GM18867 (cell line): ENCODE results near the gene ANKRD49.
A peak's percentile ranks its signal among the peaks of the same experiment; 100 is the strongest.

Experiments
- ATAC-seq: cut with Tn5 transposase; IDR thresholded peaks from one replicate; pipeline ENCODE4 v1.9.1; 2021; ENCODE audit warnings: mild to moderate bottlenecking, moderate library complexity; ENCODE audit not compliant: unreplicated experiment

Gene ANKRD49

GRCh38 chr11:94493281-94494125 is at the start of gene ANKRD49, which contains the start of gene MRE11:
TSS of gene ANKRD49 (plus strand) at chr11:94493984. CDS start at chr11:94496694, 2,710 bp downstream.
TSS of gene MRE11 (minus strand) at chr11:94493844. CDS start at chr11:94492801, 1,043 bp downstream.
- peak; percentile 100 for ATAC-seq

- no peak for ATAC-seq
Measured at GRCh38 chr11:94445641-94446040, 48.1 kb upstream of the ANKRD49 start.

DNA sequence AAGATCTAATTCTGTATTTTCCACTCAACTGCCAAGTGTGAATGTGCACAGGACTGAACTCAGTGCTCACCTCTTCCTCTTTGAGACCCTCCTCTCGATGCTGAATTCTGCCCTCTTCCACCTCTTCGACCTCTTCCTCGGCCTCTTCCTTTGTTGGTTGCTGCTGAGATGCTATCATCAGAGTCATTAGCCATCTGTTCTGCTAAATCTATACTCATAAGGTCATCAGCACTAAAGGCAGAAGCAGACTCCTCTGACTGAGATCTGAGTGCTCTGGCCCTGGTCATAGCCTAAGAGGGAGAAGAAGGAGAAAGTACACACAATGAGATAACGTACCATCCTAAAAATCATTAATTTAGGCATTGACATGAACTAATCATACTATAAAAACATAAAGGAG is 46.6 kb upstream of the ANKRD49 start:
- ATAC-seq: no peak

GRCh38 chr11:94449029-94449428 is 44.8 kb upstream of the ANKRD49 start:
- ATAC-seq: no peak

DNA sequence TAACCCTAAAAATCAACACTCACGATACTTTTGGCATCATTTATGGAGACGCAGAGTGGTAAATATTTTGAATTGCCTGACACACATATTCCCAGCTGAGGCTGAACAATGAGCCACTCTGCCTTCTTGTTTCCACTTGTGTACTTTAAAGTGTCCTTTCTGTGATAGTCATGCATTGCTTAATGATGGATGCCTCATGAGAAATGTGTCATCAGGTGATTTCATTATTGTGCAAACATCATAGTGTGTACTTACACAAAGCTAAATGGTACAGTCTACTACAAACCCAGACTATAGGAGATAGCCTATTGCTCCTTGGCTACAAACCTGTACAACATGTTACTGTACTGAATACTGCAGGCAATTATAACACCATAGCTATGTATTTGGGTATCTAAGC is 44.3 kb upstream of the ANKRD49 start:
- ATAC-seq: no peak

DNA sequence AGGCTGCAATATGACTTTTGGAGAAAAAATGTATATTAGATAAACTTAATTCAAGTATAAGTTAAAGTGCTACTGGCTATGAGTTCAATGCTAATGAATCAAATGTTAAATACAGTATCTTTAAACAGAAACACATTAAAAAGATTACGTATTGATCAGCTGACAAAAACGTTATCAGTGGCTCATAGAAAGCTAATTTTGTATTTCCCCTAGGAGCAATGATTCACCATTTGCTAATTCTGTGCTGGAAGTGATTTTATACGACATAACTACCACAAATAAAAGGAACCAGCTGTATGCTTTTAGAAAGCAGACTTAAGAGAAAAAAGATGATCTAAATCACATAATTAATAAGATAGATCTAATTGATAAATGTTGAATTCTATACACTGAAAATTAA is 43.7 kb upstream of the ANKRD49 start:
- no peak for ATAC-seq

- no peak for ATAC-seq
Measured at GRCh38 chr11:94452988-94453387, 40.8 kb upstream of the ANKRD49 start.

- no peak for ATAC-seq
Measured at GRCh38 chr11:94454301-94454700, 39.5 kb upstream of the ANKRD49 start.

DNA sequence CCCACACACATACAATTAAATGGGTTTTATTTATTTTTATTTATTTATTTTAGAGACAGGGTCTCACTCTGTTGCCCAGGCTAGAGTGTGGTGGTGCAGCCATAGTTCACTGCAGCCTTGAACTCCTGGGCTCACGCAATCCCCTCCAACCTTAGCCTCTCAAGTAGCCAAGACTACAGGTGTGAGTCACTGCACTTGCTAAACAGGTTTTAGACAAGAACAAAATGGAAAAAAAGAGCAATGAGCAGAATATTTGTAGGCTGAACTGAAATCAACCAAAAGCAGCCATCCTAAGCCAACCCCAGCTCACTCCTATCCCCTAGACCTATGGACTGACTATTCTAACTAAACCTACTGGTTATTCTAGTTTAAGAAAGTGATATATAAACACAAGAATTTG is 37.9 kb upstream of the ANKRD49 start:
- no peak for ATAC-seq

DNA sequence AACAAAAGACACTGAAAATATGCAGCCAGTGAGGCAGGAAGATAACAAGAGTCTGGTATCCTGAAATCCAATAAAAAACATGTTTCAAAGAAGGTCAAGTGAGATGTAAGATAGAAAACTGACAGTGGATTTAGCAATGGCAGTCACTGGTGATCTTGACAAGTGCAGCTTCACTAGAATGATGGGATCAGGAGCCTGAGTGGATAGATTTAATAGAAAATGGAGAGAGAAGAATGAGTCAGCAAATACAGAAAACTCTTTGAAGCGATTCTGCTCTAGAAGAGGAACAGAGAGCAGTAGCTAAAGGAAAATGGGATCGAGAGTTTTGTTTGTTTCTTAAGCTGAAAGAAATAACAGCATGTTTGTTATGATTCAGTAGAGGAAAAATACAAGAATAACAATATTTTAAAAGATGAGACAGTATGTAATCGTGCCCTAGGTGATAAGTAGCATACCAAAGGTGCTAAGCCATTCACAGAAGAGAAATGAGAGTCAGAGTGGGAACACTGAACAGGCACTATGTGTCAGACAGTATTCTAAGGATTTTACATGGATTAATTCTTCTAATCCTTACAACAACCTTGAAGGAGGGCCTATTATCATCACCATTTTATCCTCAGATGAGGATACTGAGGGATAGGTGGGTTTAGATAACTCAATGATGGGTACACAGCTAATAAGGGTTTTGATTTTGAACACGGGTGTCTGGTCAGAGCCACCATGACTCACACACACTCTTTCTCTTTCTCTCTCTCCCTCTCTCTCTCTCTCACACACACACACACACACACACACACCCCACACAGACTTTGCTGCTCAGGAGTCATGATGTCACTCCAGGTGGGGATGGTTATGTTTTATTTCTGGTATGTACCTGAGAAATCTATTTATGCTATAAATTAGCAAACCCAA is 36.4 kb upstream of the ANKRD49 start:
- peak; percentile 60 for ATAC-seq

- ATAC-seq: no peak
Measured at GRCh38 chr11:94459576-94459975, 34.2 kb upstream of the ANKRD49 start.

DNA sequence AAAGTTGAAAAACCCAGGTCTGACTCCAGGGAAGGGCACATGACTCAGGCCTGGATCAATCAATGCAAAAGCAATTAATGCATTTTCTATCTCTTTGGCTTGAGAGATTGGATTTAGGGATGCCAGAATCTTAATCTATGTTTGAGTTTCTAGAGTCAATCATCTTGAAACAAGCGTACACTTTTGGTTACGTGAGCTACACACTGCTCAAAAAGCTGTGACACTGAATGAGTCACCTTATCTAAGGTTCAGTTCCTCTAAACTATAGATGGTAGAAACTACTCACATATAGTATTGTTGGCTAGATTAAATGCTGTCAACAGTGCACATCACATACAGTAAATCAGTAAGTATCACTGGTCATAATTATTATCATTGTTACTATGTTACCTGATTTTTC is 24.4 kb upstream of the ANKRD49 start:
- ATAC-seq: peak; percentile 88

- ATAC-seq: peak; percentile 86
Measured at GRCh38 chr11:94472916-94473799, 20.6 kb upstream of the ANKRD49 start.

GRCh38 chr11:94477624-94478023 is 16.2 kb upstream of the ANKRD49 start:
- ATAC-seq: no peak

- ATAC-seq: no peak
Measured at GRCh38 chr11:94481342-94481741, 12.4 kb upstream of the ANKRD49 start.

DNA sequence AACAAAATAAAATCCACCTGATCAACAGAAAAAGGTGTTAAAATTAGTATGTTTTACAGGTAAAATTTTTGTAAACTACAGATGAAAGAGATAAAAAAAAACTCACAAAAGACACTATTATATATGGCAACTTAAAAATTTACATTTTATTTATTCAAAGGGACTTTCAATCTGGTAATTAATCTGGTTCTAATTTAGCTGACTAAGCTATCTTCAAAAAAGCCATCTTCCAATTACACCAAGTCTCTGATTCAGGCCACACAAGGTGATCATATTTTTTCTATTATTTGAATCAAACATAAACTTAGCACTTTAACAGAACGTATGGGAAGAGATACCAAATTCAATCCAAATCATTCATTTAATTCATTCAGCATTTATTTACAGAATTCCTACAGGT is 7.7 kb upstream of the ANKRD49 start:
- no peak for ATAC-seq

GRCh38 chr11:94494126-94494680 is 419 bp downstream of the ANKRD49 start:
- ATAC-seq: peak; percentile 67

- ATAC-seq: no peak
Measured at GRCh38 chr11:94500181-94500580, 6.4 kb downstream of the ANKRD49 start.

DNA sequence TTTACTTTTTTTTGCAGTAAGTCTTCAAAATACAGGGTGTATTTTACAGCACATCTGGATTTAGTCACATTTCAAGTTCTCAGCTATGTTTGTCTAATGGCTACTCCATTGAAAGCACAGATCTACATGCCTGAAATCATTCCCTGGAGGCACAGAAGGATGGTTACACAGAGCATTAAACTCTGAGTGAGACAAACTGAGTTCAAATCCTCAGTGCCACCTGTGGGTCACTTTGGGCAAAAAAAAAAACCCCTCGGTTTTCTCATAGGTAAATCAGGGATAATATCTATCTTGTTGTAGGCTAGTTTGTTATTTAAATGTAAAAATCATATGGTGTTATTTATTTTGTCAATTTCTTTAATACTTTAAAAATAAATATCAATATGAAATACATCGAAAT is 7.7 kb downstream of the ANKRD49 start:
- no peak for ATAC-seq

GRCh38 chr11:94504689-94505293 is 11.0 kb downstream of the ANKRD49 start:
- ATAC-seq: peak; percentile 58
